ENCODE results near the gene AGXT. TPM values are rescaled to one million over a fixed set of nuclear protein-coding genes. Genes with fewer than 3 reads are reported as not detected.
A peak's percentile ranks its signal among the peaks of the same experiment; 100 is the strongest.

Gene AGXT
- total RNA-seq, 4 donors from 2014 or later: not detected

GRCh38 chr2:240906911-240907590 is 38.4 kb downstream of the AGXT start:
- WGBS, 2 donors (ENCODE audit: low coverage in 1 of 2): 60% methylated on average over 8 of the region's 22 CpGs; no CpG with 5 or more reads in 1 of the 2 donors
- Histone ChIP-seq H3K4me1 (no peaks in the 10 kb centered on the region), H3K9me3 (no peaks in the 10 kb centered on the region), H3K27ac (no peak overlapping the region), H3K27me3 (peaks cover 63% of the 10 kb centered on the region), H3K4me3 (no peak overlapping the region), H3K36me3 (no peaks in the 10 kb centered on the region)
- no peak for TF ChIP-seq POLR2A (IDR thresholded peaks at IDR 0.05)
- TF ChIP-seq, protein P1, sequence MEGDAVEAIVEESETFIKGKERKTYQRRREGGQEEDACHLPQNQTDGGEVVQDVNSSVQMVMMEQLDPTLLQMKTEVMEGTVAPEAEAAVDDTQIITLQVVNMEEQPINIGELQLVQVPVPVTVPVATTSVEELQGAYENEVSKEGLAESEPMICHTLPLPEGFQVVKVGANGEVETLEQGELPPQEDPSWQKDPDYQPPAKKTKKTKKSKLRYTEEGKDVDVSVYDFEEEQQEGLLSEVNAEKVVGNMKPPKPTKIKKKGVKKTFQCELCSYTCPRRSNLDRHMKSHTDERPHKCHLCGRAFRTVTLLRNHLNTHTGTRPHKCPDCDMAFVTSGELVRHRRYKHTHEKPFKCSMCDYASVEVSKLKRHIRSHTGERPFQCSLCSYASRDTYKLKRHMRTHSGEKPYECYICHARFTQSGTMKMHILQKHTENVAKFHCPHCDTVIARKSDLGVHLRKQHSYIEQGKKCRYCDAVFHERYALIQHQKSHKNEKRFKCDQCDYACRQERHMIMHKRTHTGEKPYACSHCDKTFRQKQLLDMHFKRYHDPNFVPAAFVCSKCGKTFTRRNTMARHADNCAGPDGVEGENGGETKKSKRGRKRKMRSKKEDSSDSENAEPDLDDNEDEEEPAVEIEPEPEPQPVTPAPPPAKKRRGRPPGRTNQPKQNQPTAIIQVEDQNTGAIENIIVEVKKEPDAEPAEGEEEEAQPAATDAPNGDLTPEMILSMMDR (IDR thresholded peaks at IDR 0.05): no peak
- no peak for TF ChIP-seq EP300 (IDR thresholded peaks at IDR 0.05)
- no peak for TF ChIP-seq POLR2AphosphoS5 (IDR thresholded peaks at IDR 0.05)
- ATAC-seq: no peak

GRCh38 chr2:240909216-240909974 is 40.8 kb downstream of the AGXT start:
- 30% methylated on average over 2 of the region's 17 CpGs; no CpG with 5 or more reads in 1 of the 2 donors for WGBS, 2 donors (ENCODE audit: low coverage in 1 of 2)
- no peak for TF ChIP-seq POLR2A (IDR thresholded peaks at IDR 0.05)
- TF ChIP-seq EP300 (IDR thresholded peaks at IDR 0.05): no peak
- TF ChIP-seq, protein P1 (IDR thresholded peaks at IDR 0.05): no peak
- no peak for TF ChIP-seq POLR2AphosphoS5 (IDR thresholded peaks at IDR 0.05)

GRCh38 chr2:240911641-240912265 is 43.1 kb downstream of the AGXT start:
- ATAC-seq: no peak
- TF ChIP-seq POLR2AphosphoS5 (IDR thresholded peaks at IDR 0.05): no peak
- TF ChIP-seq POLR2A (IDR thresholded peaks at IDR 0.05): no peak
- TF ChIP-seq EP300 (IDR thresholded peaks at IDR 0.05): no peak
- TF ChIP-seq, protein P1 (IDR thresholded peaks at IDR 0.05): no peak
- WGBS, 2 donors (ENCODE audit: low coverage in 1 of 2): 49 to 77% methylated on average over 9 to 14 of the region's 20 CpGs
- no peak overlapping the region for H3K4me3 ChIP-seq
- H3K4me1 ChIP-seq: peaks cover 0 to 37% (median 12%) of the 10 kb centered on the region in 3 donors
- no peak overlapping the region for H3K27ac ChIP-seq
- no peaks in the 10 kb centered on the region for H3K9me3 ChIP-seq
- H3K27me3 ChIP-seq: peaks cover 78% of the 10 kb centered on the region
- no peaks in the 10 kb centered on the region for H3K36me3 ChIP-seq

More at GRCh38 chr2:240909216-240909974, 40.8 kb downstream of the AGXT start:
- ATAC-seq: no peak
- Histone ChIP-seq H3K36me3 (no peaks in the 10 kb centered on the region), H3K4me1 (peaks cover 0 to 14% (median 6%) of the 10 kb centered on the region in 3 donors), H3K4me3 (no peak overlapping the region), H3K27me3 (peaks cover 77% of the 10 kb centered on the region), H3K9me3 (no peaks in the 10 kb centered on the region), H3K27ac (no peak overlapping the region)

DNA sequence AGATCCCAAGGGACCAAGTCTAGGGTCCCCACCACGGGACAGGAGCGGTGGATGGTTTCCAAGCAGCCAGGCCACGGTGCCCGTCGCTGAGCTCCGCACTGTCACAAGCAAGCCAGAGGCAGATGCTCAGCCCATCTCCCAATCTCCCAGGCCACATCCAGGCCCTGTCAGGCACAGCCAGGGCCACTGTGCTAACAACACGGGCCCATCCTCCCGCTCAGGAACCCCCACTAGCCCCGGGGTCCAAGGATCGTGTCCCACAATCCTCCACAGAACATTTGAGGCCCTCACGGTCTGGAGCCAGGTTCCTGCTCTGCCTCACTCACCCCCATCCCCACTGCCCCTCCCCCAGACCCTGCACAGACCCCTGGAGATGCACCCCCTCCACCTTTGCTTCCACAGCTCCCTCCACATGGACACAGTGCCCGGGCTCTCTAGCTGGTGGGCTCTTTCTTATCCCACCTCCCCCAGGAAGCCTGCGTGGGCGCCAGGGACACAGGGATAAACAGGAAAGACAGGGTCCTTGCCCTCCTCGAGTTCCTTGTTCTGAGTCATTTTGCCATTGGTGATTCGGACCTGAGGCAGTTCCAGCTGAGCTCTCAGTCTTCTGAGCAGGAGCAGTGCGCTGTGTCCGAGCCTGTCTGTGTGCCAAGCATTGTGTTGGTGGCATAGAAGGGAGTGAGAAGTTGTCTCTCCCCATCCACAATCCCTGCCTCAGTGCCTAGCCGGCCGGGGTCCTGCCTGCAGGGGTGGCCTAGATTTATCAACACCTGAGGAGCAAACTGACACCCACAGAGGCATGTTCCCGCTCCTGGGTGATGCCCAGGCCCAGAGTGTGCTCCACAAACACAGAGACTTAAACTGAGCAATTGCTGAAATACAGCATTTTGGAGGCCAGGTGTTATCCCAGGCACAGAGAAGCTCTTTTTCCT is 44.5 kb downstream of the AGXT start:
- Histone ChIP-seq H3K27me3 (peaks cover 73% of the 10 kb centered on the region), H3K9me3 (no peaks in the 10 kb centered on the region), H3K36me3 (no peaks in the 10 kb centered on the region), H3K4me1 (peaks cover 0 to 41% (median 13%) of the 10 kb centered on the region in 3 donors), H3K4me3 (no peak overlapping the region), H3K27ac (peak overlapping the region in 2 of 4 donors; percentile 10 to 59)
- ATAC-seq: no peak
- TF ChIP-seq POLR2AphosphoS5 (IDR thresholded peaks at IDR 0.05) (no peak), POLR2A (IDR thresholded peaks at IDR 0.05) (no peak), EP300 (IDR thresholded peaks at IDR 0.05) (no peak)
- TF ChIP-seq, protein P1 (IDR thresholded peaks at IDR 0.05): no peak
- 77% methylated on average over 2 of the region's 21 CpGs; no CpG with 5 or more reads in 1 of the 2 donors for WGBS, 2 donors (ENCODE audit: low coverage in 1 of 2)
